K562 (cell line): ENCODE measurements around the gene EPOP. TPM values are rescaled to one million over a fixed set of nuclear protein-coding genes. Genes with fewer than 3 reads are reported as not detected.

Experiments
- CHCHD3 ChIP-seq: fragments of 250-450 bp; sonication (Bioruptor Pico); IDR thresholded peaks from 2 replicates; pipeline ENCODE4 v2.1.2; 2022; ENCODE audit warnings: mild to moderate bottlenecking
- COPS2 ChIP-seq: fragments of 450-650 bp; conservative IDR thresholded peaks from 2 replicates; pipeline ENCODE4 v1.6.1; 2016; ENCODE audit warnings: mild to moderate bottlenecking, moderate library complexity
- FOS ChIP-seq: IDR thresholded peaks from 3 replicates; pipeline ENCODE4 v1.6.1; 2011; ENCODE audit not compliant: insufficient read length; ENCODE audit errors: extremely low read depth
- FOXJ2 ChIP-seq: fragments of 200-800 bp; sonication (Bioruptor generic); IDR thresholded peaks from 2 replicates; pipeline ENCODE4 v1.6.1; 2016; ENCODE audit warnings: missing genetic modification characterization, missing compliant biosample characterization
- GTF2E2 ChIP-seq: fragments of 200-800 bp; sonication (Bioruptor generic); IDR thresholded peaks from 2 replicates; pipeline ENCODE4 v1.6.1; 2016; ENCODE audit warnings: missing genetic modification characterization, missing compliant biosample characterization
- MCM2 ChIP-seq: fragments of 450-650 bp; IDR thresholded peaks from 2 replicates; pipeline ENCODE4 v1.6.1; 2017; ENCODE audit warnings: low read depth, mild to moderate bottlenecking
- NKRF ChIP-seq: fragments of 450-650 bp; IDR thresholded peaks from 2 replicates; pipeline ENCODE4 v1.6.1; 2016; ENCODE audit warnings: borderline replicate concordance
- RUNX1 ChIP-seq: sonication (generic); IDR thresholded peaks from 2 replicates; pipeline ENCODE4 v1.6.1; 2016; ENCODE audit warnings: antibody characterized with exemption, low read depth
- SETDB1 ChIP-seq: IDR thresholded peaks from one replicate; pipeline ENCODE4 v1.6.1; 2012; ENCODE audit warnings: low read length, control low read depth, inconsistent platforms
- THRAP3 ChIP-seq: fragments of 450-650 bp; IDR thresholded peaks from 2 replicates; pipeline ENCODE4 v1.6.1; 2016; ENCODE audit warnings: mild to moderate bottlenecking, inconsistent platforms, borderline replicate concordance
- XRCC5 ChIP-seq: fragments of 200-400 bp; formaldehyde crosslinking; IDR thresholded peaks from 2 replicates; pipeline ENCODE4 v1.6.1; 2017; ENCODE audit warnings: low read depth, mild to moderate bottlenecking, low read length
- ZHX1 ChIP-seq: fragments of 150-350 bp; conservative IDR thresholded peaks from 2 replicates; pipeline ENCODE4 v1.6.1; 2014; ENCODE audit warnings: low read length
- ZKSCAN3 ChIP-seq: fragments of 250-450 bp; sonication (Bioruptor Pico); IDR thresholded peaks from 2 replicates; pipeline ENCODE4 v1.4.0; 2020
- ZNF12 ChIP-seq: sonication (generic); formaldehyde crosslinking; IDR thresholded peaks from 2 replicates; pipeline ENCODE4 v1.4.0; 2020; ENCODE audit warnings: mild to moderate bottlenecking, missing genetic modification reagents
- ZNF324 ChIP-seq: fragments of 250-450 bp; sonication (Bioruptor Pico); IDR thresholded peaks from 2 replicates; pipeline ENCODE4 v1.4.0; 2020; ENCODE audit warnings: mild to moderate bottlenecking
- ZSCAN32 ChIP-seq: fragments of 450-650 bp; formaldehyde crosslinking; IDR thresholded peaks from 2 replicates; pipeline ENCODE4 v1.4.0; 2020; ENCODE audit warnings: mild to moderate bottlenecking, moderate library complexity
- ZZZ3 ChIP-seq: fragments of 450-650 bp; IDR thresholded peaks from 2 replicates; pipeline ENCODE4 v1.6.1; 2016; ENCODE audit warnings: antibody characterized with exemption, mild to moderate bottlenecking, moderate library complexity
- polyA plus RNA-seq, 8 experiments: library from polyadenylated mRNA; depleted of rRNA in 4 of 8; stranded (reverse) in 5 of 8; unstranded in 3 of 8; fragments of >200 nt; fragmentation: Nextera tagmentation in 2 of 8; fragmentation: Illumina TruSeq in 1 of 8; extraction: Ambion mirVana in 2 of 8; extraction: Trizol in 1 of 8; gene quantifications; 2 replicates each; pipeline versions ENCODE4 v1.2.1 to v1.2.3, GENCODE V29; 2011 to 2014; ENCODE audit warnings: inconsistent platforms in 1 of 8, missing spikeins in 1 of 8
- total RNA-seq, 7 experiments: library from RNA; depleted of rRNA in 6 of 7; stranded (reverse); fragments of >200 nt in 6 of 7; fragmentation: Illumina TruSeq in 2 of 7; extraction: Trizol in 2 of 7; gene quantifications; 2 replicates each; pipeline versions ENCODE4 v1.2.1 to v1.2.3, GENCODE V29; 2011 to 2021; ENCODE audit warnings: low replicate concordance in 1 of 7
- TF ChIP-seq, protein P1 (sequence below): fragments of 200-400 bp; formaldehyde crosslinking; IDR thresholded peaks from 2 replicates; pipeline ENCODE4 v1.6.1; 2017; ENCODE audit warnings: mild to moderate bottlenecking, low read depth, low read length, moderate library complexity
- TF ChIP-seq, protein P2 (sequence below): fragments of 450-650 bp; IDR thresholded peaks from 2 replicates; pipeline ENCODE4 v1.6.1; 2016; ENCODE audit warnings: antibody characterized with exemption
- TF ChIP-seq, protein P3 (sequence below): fragments of 250-450 bp; sonication (Bioruptor Pico); IDR thresholded peaks from 2 replicates; pipeline ENCODE4 v1.8.0; 2022; ENCODE audit warnings: moderate library complexity, mild to moderate bottlenecking, inconsistent platforms

Gene EPOP
- total and polyA plus RNA-seq, 9 of the 15 experiments (the other 6 are each of a cell fraction or from before 2014, with no cell fraction given): 0.41 to 10.6 (median 4.6) TPM

GRCh38 chr17:38667099-38667786, 7.5 kb downstream of the EPOP start (continued):
- TF ChIP-seq ZHX1 (0 out of 2 replicates have a peak, but pooled peaks have one; percentile 45), FOXJ2 (tag) (no peak), ZNF324 (no peak), FOS (no peak), ZKSCAN3 (no peak), RUNX1 (no peak), SETDB1 (no peak), COPS2 (no peak), ZNF12 (CRISPR knock-in tag) (no peak), MCM2 (no peak), NKRF (no peak), ZSCAN32 (CRISPR knock-in tag) (no peak), XRCC5 (peak; percentile 91), CHCHD3 (CRISPR knock-in tag) (no peak), ZZZ3 (no peak), THRAP3 (no peak), GTF2E2 (tag) (no peak)
- TF ChIP-seq, protein P1, sequence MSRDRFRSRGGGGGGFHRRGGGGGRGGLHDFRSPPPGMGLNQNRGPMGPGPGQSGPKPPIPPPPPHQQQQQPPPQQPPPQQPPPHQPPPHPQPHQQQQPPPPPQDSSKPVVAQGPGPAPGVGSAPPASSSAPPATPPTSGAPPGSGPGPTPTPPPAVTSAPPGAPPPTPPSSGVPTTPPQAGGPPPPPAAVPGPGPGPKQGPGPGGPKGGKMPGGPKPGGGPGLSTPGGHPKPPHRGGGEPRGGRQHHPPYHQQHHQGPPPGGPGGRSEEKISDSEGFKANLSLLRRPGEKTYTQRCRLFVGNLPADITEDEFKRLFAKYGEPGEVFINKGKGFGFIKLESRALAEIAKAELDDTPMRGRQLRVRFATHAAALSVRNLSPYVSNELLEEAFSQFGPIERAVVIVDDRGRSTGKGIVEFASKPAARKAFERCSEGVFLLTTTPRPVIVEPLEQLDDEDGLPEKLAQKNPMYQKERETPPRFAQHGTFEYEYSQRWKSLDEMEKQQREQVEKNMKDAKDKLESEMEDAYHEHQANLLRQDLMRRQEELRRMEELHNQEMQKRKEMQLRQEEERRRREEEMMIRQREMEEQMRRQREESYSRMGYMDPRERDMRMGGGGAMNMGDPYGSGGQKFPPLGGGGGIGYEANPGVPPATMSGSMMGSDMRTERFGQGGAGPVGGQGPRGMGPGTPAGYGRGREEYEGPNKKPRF: no peak
- TF ChIP-seq, protein P2, sequence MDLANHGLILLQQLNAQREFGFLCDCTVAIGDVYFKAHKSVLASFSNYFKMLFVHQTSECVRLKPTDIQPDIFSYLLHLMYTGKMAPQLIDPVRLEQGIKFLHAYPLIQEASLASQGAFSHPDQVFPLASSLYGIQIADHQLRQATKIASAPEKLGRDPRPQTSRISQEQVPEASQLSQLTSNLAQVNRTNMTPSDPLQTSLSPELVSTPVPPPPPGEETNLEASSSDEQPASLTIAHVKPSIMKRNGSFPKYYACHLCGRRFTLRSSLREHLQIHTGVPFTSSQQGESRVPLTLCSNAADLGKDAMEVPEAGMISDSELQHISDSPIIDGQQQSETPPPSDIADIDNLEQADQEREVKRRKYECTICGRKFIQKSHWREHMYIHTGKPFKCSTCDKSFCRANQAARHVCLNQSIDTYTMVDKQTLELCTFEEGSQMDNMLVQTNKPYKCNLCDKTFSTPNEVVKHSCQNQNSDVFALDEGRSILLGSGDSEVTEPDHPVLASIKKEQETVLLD: no peak
- TF ChIP-seq, protein P3, sequence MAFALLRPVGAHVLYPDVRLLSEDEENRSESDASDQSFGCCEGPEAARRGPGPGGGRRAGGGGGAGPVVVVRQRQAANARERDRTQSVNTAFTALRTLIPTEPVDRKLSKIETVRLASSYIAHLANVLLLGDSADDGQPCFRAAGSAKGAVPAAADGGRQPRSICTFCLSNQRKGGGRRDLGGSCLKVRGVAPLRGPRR (CRISPR knock-in tag): no peak
